Ascending aorta (tissue), 2 donors: Measurements from ENCODE around the gene SRPRA. TPM values are rescaled to one million over a fixed set of nuclear protein-coding genes. Genes with fewer than 3 reads are reported as not detected.

Source experiments
- DNase-seq, 2 donors: peaks; one replicate each; pipeline ENCODE4 v3.0.0-alpha.2; 2019; ENCODE audit warnings: low spot score in 2 of 2
- H3K27ac ChIP-seq, 2 donors: fragments of 200-600 bp; sonication (generic); one replicate each; pipeline ENCODE4 v1.5.1; 2016 to 2017; ENCODE audit warnings: mild to moderate bottlenecking in 1 of 2
- H3K27me3 ChIP-seq: fragments of 200-600 bp; sonication (generic); one replicate; pipeline ENCODE4 v1.5.1; 2017
- H3K36me3 ChIP-seq, 2 donors: fragments of 200-600 bp; sonication (generic); one replicate each; pipeline ENCODE4 v1.5.1; 2016
- H3K4me1 ChIP-seq, 2 donors: fragments of 200-600 bp; sonication (generic); one replicate each; pipeline ENCODE4 v1.5.1; 2016 to 2017; ENCODE audit warnings: mild to moderate bottlenecking in 1 of 2
- H3K4me3 ChIP-seq, 2 donors: fragments of 200-600 bp; sonication (generic); one replicate each; pipeline ENCODE4 v1.5.1; 2016 to 2017; ENCODE audit warnings: mild to moderate bottlenecking in 1 of 2
- H3K9me3 ChIP-seq, 2 donors: fragments of 200-600 bp; sonication (generic); one replicate each; pipeline ENCODE4 v1.5.1; 2016
- CTCF ChIP-seq, 3 experiments: fragments of 200-600 bp in 2 of 3; fragments of 450-650 bp in 1 of 3; sonication (generic) in 2 of 3; IDR thresholded peaks; one replicate each; pipeline ENCODE4 v1.5.1; 2016 to 2019; ENCODE audit warnings: antibody characterized with exemption in 3 of 3, mild to moderate bottlenecking in 1 of 3, moderate library complexity in 1 of 3
- intact Hi-C: fragments of 100-400 bp; cut with DNase I; formaldehyde crosslinking; loops from one replicate; pipeline ENCODE4 v1.15.1; 2023
- total RNA-seq: library from RNA; depleted of rRNA; stranded (reverse); fragments of >200 nt; gene quantifications from one replicate; pipeline ENCODE4 v1.1.0, GENCODE V29; 2016

SRPRA gene
- total RNA-seq, 1 donor from 2014 or later, result 49.7 TPM

GRCh38 chr11:126307706-126308105, 39.0 kb upstream of the SRPRA start:
- TF ChIP-seq CTCF (IDR thresholded peaks at IDR 0.05), result peak in 2 of 3 experiments; percentile 15 to 25
- no peak for DNase-seq
- Histone ChIP-seq H3K4me1 (peaks cover 0 to 6% of the 10 kb centered on the region in 2 donors), H3K27me3 (no peaks in the 10 kb centered on the region), H3K9me3 (no peaks in the 10 kb centered on the region), H3K27ac (no peak overlapping the region), H3K36me3 (peaks cover 3 to 4% of the 10 kb centered on the region in 2 donors), H3K4me3 (no peak overlapping the region)
- intact Hi-C loops, result no loop called here

- no peak overlapping the region for H3K27ac ChIP-seq
- H3K27me3 ChIP-seq, result no peaks in the 10 kb centered on the region
- no peaks in the 10 kb centered on the region for H3K9me3 ChIP-seq
- no peak overlapping the region for H3K4me3 ChIP-seq
- intact Hi-C loops, result loop anchor here (2.0 kb wide), 1 partner anchor 109 kb away; no protein-coding TSS in a partner anchor
- peaks cover 0 to 6% of the 10 kb centered on the region in 2 donors for H3K4me1 ChIP-seq
- no peak for DNase-seq
- H3K36me3 ChIP-seq, result peaks cover under 1 to 9% of the 10 kb centered on the region in 2 donors
- no peak for TF ChIP-seq CTCF (IDR thresholded peaks at IDR 0.05)
Observed at GRCh38 chr11:126305699-126306098, 37.0 kb upstream of the SRPRA start.

GRCh38 chr11:126304457-126305075, 35.9 kb upstream of the SRPRA start:
- intact Hi-C loops, result loop anchor here (1.0 to 2.0 kb wide), 3 partner anchors 21 to 110 kb away; partner anchors contain the start of genes SRPRA and TIRAP
- DNase-seq, result no peak

GRCh38 chr11:126303623-126304456, 35.1 kb upstream of the SRPRA start, which contains the start of gene DCPS:
Gene DCPS (plus strand): TSS chr11:126304060. CDS start chr11:126304081, 21 bp downstream.
- DNase-seq, result peak; percentile 54 to 94
- H3K36me3 ChIP-seq, result peaks cover 4 to 17% of the 10 kb centered on the region in 2 donors
- peak within 1 kb of the TSS; percentile 80 to 94 for H3K27ac ChIP-seq
- no peaks in the 10 kb centered on the region for H3K9me3 ChIP-seq
- no peaks in the 10 kb centered on the region for H3K27me3 ChIP-seq
- no peak for TF ChIP-seq CTCF (IDR thresholded peaks at IDR 0.05)
- peaks cover 0 to 6% of the 10 kb centered on the region in 2 donors for H3K4me1 ChIP-seq
- intact Hi-C loops, result loop anchor here (1.0 to 2.0 kb wide), 3 partner anchors 21 to 111 kb away; partner anchors contain the start of genes SRPRA and TIRAP
- peak within 1 kb of the TSS; percentile 56 to 74 for H3K4me3 ChIP-seq

More at GRCh38 chr11:126304457-126305075, 35.9 kb upstream of the SRPRA start:
- Histone ChIP-seq H3K9me3 (no peaks in the 10 kb centered on the region), H3K27ac (peak overlapping the region; percentile 80 to 94), H3K4me1 (peaks cover 0 to 6% of the 10 kb centered on the region in 2 donors), H3K36me3 (peaks cover 3 to 11% of the 10 kb centered on the region in 2 donors), H3K4me3 (peak overlapping the region; percentile 56 to 74), H3K27me3 (no peaks in the 10 kb centered on the region)
- TF ChIP-seq CTCF (IDR thresholded peaks at IDR 0.05), result no peak

GRCh38 chr11:126297004-126297403, 28.3 kb upstream of the SRPRA start:
- H3K27me3 ChIP-seq, result no peaks in the 10 kb centered on the region
- peaks cover 32 to 53% of the 10 kb centered on the region in 2 donors for H3K36me3 ChIP-seq
- intact Hi-C loops, result no loop called here
- H3K4me1 ChIP-seq, result no peaks in the 10 kb centered on the region
- H3K27ac ChIP-seq, result no peak overlapping the region
- no peak for DNase-seq
- no peaks in the 10 kb centered on the region for H3K9me3 ChIP-seq
- TF ChIP-seq CTCF (IDR thresholded peaks at IDR 0.05), result no peak
- no peak overlapping the region for H3K4me3 ChIP-seq
